HK-2 (cell line): ENCODE results near the gene FDX1.
"Not testable (repeated sequence)": the region's sequence is repeated elsewhere in the genome, so short reads cannot be mapped to it uniquely, and the experiment has no call there.

Experiments
- DNase-seq: peaks from one replicate; pipeline ENCODE4 v3.0.0-alpha.2; 2018; ENCODE audit not compliant: unreplicated experiment

Gene FDX1

GRCh38 chr11:110429731-110430266, at the start of gene FDX1:
Gene FDX1, plus strand, starts transcription at chr11:110429948. Its CDS starts 173 bp downstream, at chr11:110430121.
- peak; percentile 71 for DNase-seq

DNA sequence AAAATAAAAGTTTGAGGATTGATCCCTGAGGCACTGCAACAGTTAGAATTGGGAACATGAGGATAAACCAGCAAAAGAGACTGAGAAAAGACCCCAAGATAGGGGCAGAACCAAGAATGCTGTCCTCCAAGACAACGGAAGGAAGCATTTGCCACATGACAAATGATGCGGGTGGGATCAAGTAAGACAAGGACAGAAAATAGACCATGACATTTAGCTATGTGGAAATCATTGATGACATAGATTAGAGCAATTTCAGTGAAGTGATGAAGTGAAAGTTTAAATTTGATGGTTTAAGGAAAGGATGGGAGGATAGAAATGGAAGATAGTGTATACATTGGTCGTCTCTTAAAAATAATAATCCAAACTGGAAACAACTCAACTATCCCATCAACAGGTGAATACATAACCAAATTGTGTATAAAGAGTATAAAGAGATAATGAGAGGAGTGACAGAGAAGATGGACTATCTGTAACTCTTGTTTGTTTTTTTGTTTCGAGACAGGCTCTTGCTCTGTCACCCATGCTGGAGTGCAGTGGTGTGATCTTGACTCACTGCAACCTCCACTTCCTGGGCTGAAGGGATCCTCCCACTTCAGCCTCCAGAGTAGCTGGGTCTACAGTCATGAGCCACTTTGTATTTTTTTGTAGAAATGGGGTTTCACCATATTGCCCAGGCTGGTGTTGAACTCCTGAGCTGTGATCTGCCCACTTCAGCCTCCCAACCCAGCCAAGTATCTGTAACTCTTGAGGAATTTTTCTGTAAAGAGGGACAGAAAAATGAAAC, 48.7 kb upstream of the FDX1 start:
- DNase-seq = no peak

DNA sequence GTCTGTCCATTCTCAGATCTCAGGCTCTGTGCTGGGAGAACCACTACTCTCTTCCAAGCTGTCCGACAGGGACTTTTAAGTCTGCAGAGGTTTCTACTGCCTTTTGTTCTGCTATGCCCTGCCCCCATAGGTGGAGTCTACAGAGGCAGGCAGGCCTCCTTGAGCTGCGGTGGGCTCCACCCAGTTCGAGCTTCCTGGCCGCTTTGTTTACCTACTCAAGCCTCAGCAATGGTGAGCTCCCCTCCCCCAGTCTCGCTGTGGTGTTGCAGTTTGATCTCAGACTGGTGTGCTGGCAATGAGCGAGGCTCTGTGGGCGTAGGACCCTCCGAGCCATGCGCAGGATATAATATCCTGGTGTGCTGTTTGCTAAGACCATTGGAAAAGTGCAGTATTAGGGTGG, 41.5 kb upstream of the FDX1 start:
- DNase-seq = not testable (repeated sequence)

DNA sequence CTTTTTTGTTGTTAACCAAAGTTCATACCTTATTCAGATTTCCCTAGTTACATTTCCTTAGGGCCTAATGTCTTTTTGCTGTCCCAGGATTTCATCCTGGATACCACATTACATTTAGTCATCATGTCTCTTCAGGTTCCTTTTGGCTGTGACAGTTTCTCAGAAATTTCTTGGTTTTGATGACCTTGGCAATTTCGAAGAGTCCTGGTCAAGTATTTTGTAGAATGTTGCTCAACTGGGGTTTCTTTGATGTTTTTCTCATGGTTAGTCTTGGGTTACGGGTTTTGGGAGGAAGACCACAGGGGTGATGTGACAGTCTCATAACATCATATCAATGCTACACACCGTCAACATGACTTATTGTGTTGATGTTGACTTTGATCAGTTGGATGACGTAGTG, 39.8 kb upstream of the FDX1 start:
- no peak for DNase-seq

- DNase-seq = no peak
Observed at GRCh38 chr11:110392056-110392455, 37.7 kb upstream of the FDX1 start.

DNA sequence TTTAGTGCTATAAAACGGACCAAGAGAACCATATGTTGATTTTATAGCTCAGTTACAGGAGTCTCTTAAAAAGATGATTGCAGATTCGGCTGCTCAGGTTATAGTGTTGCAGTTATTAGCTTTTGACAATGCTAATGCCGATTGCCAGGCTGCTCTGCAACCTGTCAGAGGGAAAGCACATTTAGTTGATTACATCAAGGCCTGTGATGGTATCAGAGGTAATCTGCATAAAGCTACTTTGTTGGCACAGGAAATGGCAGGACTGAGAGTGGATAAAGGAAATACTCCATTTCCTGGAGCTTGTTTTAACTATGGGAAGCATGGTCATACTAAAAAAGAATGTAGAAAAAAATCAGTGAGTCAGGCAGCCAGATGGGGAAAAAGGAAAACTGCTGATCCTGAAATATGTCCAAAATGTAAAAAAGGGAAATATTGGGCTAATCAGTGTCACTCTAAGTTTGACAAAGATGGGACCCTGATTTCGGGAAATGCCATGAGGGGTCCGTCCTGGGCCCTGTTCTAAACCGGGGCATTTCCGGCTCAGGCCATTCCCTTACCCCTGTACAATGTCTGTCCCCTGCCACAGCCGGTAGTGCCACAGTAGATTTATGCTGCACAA, 32.0 kb upstream of the FDX1 start:
- DNase-seq = not testable (repeated sequence)

DNA sequence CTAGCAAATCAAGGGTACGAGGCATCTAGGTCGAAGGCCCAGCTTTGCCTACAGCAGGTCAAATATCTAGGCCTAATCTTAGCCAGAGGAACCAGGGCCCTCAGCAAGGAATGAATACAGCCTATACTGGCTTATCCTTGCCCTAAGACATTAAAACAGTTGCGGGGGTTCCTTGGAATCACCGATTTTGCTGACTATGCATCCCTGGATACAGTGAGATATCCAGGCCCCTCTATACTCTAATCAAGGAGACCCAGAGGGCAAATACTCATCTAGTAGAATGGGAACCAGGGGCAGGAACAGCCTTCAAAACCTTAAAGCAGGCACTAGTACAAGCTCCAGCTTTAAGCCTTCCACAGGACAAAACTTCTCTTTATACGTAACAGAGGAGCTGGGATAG, 26.2 kb upstream of the FDX1 start:
- not testable (repeated sequence) for DNase-seq

DNA sequence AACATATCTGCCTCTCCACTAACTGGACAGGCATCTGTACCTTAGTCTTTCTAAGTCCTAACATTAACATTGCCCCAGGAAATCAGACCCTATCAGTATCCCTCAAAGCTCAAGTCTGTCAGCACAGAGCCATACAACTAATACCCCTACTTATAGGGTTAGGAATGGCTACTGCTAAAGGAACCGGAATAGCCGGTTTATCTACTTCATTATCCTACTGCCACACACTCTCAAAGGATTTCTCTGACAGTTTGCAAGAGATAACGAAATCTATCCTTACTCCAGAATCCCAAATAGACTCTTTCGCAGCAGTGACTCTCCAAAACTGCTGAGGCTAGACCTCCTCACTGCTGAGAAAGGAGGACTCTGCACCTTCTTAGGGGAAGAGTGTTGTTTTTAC, 24.1 kb upstream of the FDX1 start:
- DNase-seq = not testable (repeated sequence)

GRCh38 chr11:110407315-110407714, 22.4 kb upstream of the FDX1 start:
- no peak for DNase-seq

DNA sequence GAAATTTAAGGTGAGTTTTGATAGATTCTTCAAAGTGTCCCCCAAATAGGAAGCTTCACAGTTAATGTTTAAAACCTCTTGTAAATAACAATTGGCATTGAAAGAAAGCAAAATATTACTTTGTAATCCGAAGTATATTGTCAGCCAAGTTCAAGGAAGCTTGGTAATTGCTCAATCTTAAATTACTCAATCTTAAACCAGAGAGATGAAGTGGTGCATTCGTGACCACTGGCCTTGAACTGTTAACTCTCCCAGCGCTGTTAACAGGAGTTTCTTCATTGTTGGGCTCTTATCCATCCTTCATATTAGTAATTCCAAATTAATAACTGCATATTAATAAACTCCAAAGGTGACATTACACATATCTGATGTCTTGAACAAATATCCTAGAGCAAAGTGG, 20.6 kb upstream of the FDX1 start:
- no peak for DNase-seq

- DNase-seq = no peak
Observed at GRCh38 chr11:110410651-110411050, 19.1 kb upstream of the FDX1 start.

GRCh38 chr11:110415081-110415480, 14.7 kb upstream of the FDX1 start:
- DNase-seq = no peak

GRCh38 chr11:110421658-110422057, 8.1 kb upstream of the FDX1 start:
- DNase-seq = not testable (repeated sequence)

- no peak for DNase-seq
Observed at GRCh38 chr11:110422306-110422905, 7.3 kb upstream of the FDX1 start.

DNA sequence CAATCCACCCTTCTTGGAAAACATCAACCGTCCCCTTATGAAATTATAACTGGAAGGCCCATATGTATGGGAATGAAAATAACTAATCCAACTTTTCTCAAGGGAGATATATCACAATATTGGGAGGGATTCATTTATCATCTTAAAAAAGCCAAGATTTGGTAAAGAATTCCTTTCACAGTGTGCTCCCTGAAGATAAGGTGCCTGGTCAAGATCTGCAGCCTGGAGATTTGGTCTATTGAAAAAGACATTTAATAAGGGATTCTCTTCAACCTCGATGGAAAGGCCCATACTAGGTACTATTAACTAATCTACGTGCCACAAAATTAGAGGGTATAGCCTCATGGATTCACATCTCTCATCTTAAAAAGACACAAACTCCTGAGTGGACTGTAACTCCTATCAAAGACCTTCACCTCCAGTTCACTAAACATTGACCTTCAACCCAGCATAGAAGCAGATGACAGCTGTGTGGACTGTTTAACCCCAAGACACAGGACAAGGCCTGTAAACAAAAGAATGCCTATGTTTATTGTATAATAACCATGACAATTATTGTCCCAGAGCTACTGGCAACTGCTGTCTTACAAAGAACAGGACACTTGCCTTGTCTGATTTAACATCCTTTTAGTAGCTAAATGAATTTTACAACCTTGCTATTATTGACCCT, 4.8 kb upstream of the FDX1 start:
- DNase-seq = no peak

GRCh38 chr11:110425751-110426545, 3.8 kb upstream of the FDX1 start:
- DNase-seq = no peak

- DNase-seq = no peak
Observed at GRCh38 chr11:110428040-110428439, 1.7 kb upstream of the FDX1 start.

GRCh38 chr11:110428956-110429730, 605 bp upstream of the FDX1 start:
- DNase-seq = no peak

- no peak for DNase-seq
Observed at GRCh38 chr11:110430267-110431050, 711 bp downstream of the FDX1 start.
